Measurements from ENCODE around the gene SS18L1. TPM values are rescaled to one million over a fixed set of nuclear protein-coding genes. Genes with fewer than 3 reads are reported as not detected.
A peak's percentile ranks its signal among the peaks of the same experiment; 100 is the strongest.
"Not testable (repeated sequence)": the region's sequence is repeated elsewhere in the genome, so short reads cannot be mapped to it uniquely, and the experiment has no call there.

Gene SS18L1
- total and polyA plus RNA-seq, 11 donors = 6.5 to 12.4 (median 7.9) TPM

GRCh38 chr20:62147125-62147524, 3.6 kb downstream of the SS18L1 start:
- Histone ChIP-seq H3K4me1 (peaks cover 0 to 48% (median 25%) of the 10 kb centered on the region in 12 donors), H3K4me3 (no peak overlapping the region), H3K27ac (no peak overlapping the region), H3K9me3 (no peaks in the 10 kb centered on the region), H3K27me3 (no peaks in the 10 kb centered on the region), H3K36me3 (no peaks in the 10 kb centered on the region)
- DNase-seq = no peak
- ATAC-seq = no peak
- 86 to 97% (median 95%) methylated on average over 2 to 6 of the region's 6 CpGs for WGBS, 4 donors
- intact Hi-C loops (cut with DNase I) = loop anchor here in 4 of 10 donors (5.0 to 10.0 kb wide), 4 partner anchors 35 to 238 kb away; partner anchors contain the start of genes MTG2 (in 1 of the 4), OSBPL2 (in 1 of the 4) and RPS21 (in 1 of the 4)
- no peak for TF ChIP-seq CTCF (IDR thresholded peaks at IDR 0.05)
- TF ChIP-seq POLR2A (IDR thresholded peaks at IDR 0.05) = no peak

GRCh38 chr20:62147528-62147927, 4.0 kb downstream of the SS18L1 start:
- Histone ChIP-seq H3K4me1 (peaks cover 0 to 46% (median 25%) of the 10 kb centered on the region in 12 donors), H3K27ac (no peak overlapping the region), H3K4me3 (no peak overlapping the region), H3K27me3 (no peaks in the 10 kb centered on the region), H3K36me3 (no peaks in the 10 kb centered on the region), H3K9me3 (no peaks in the 10 kb centered on the region)
- no peak for TF ChIP-seq CTCF (IDR thresholded peaks at IDR 0.05)
- TF ChIP-seq POLR2A (IDR thresholded peaks at IDR 0.05) = no peak
- DNase-seq = no peak
- intact Hi-C loops (cut with DNase I) = loop anchor here in 4 of 10 donors (5.0 to 10.0 kb wide), 4 partner anchors 35 to 237 kb away; partner anchors contain the start of genes MTG2 (in 1 of the 4), OSBPL2 (in 1 of the 4) and RPS21 (in 1 of the 4)
- ATAC-seq = no peak
- 97 to 99% (median 98%) methylated on average over 7 to 9 of the region's 9 CpGs for WGBS, 4 donors

GRCh38 chr20:62148383-62148782, 4.8 kb downstream of the SS18L1 start:
- not testable (repeated sequence) for H3K9me3 ChIP-seq, H3K27me3 ChIP-seq, H3K36me3 ChIP-seq, DNase-seq, H3K4me3 ChIP-seq, ATAC-seq
- peak overlapping the region in 1 of 12 donors; percentile 31 for H3K27ac ChIP-seq
- H3K4me1 ChIP-seq = peaks cover 0 to 46% (median 25%) of the 10 kb centered on the region in 12 donors
- 93 to 96% (median 94%) methylated on average over 9 to 10 of the region's 10 CpGs for WGBS, 4 donors
- intact Hi-C loops (cut with DNase I) = loop anchor here in 4 of 10 donors (5.0 to 10.0 kb wide), 4 partner anchors 34 to 236 kb away; partner anchors contain the start of genes MTG2 (in 1 of the 4), OSBPL2 (in 1 of the 4) and RPS21 (in 1 of the 4)

GRCh38 chr20:62148908-62149314, 5.3 kb downstream of the SS18L1 start:
- Histone ChIP-seq H3K27ac (peak overlapping the region in 2 of 12 donors; percentile 31 to 34), H3K27me3 (no peaks in the 10 kb centered on the region), H3K4me1 (peaks cover 0 to 46% (median 25%) of the 10 kb centered on the region in 12 donors), H3K36me3 (peaks cover 0 to 6% (median 0%) of the 10 kb centered on the region in 9 donors), H3K9me3 (no peaks in the 10 kb centered on the region), H3K4me3 (no peak overlapping the region)
- WGBS, 4 donors = 72 to 85% (median 80%) methylated on average over 17 to 20 of the region's 20 CpGs
- ATAC-seq = no peak
- TF ChIP-seq POLR2A (IDR thresholded peaks at IDR 0.05) = no peak
- no peak for TF ChIP-seq CTCF (IDR thresholded peaks at IDR 0.05)
- no peak for DNase-seq
- intact Hi-C loops (cut with DNase I) = loop anchor here in 4 of 10 donors (5.0 to 10.0 kb wide), 4 partner anchors 33 to 236 kb away; partner anchors contain the start of genes MTG2 (in 1 of the 4), OSBPL2 (in 1 of the 4) and RPS21 (in 1 of the 4)
